ENCODE results near the gene WWC2. TPM values are rescaled to one million over a fixed set of nuclear protein-coding genes. Genes with fewer than 3 reads are reported as not detected.

The WWC2 gene
- total RNA-seq, 1 experiment from 2014 or later: 126 TPM

- Mint-ChIP-seq H3K27me3 (ENCODE audit: low read depth) (no peaks in the 10 kb centered on the region; the same call in 1 of the 2 replicates), H3K27ac (no peak overlapping the region), H3K36me3 (peaks cover 21% of the 10 kb centered on the region), H3K4me1 (peaks cover 32% of the 10 kb centered on the region), H3K9me3 (peaks cover 37% of the 10 kb centered on the region), H3K4me3 (no peak overlapping the region)
- no peak for TF ChIP-seq TEAD4 (CRISPR knock-in tag; IDR thresholded peaks at IDR 0.05)
- TF ChIP-seq PRDM15 (CRISPR knock-in tag; IDR thresholded peaks at IDR 0.05): no peak
- no peak for TF ChIP-seq HMGA2 (CRISPR knock-in tag; IDR thresholded peaks at IDR 0.05)
- TF ChIP-seq ZBTB21 (CRISPR knock-in tag; IDR thresholded peaks at IDR 0.05; ENCODE audit: borderline replicate concordance): no peak
- TF ChIP-seq ZNF219 (CRISPR knock-in tag; IDR thresholded peaks at IDR 0.05; ENCODE audit: borderline replicate concordance): no peak
- TF ChIP-seq ZNF671 (CRISPR knock-in tag; IDR thresholded peaks at IDR 0.05): no peak
- no peak for TF ChIP-seq ERG (CRISPR knock-in tag; IDR thresholded peaks at IDR 0.05)
- TF ChIP-seq ZSCAN18 (CRISPR knock-in tag; IDR thresholded peaks at IDR 0.05): no peak
- no peak for TF ChIP-seq AR (CRISPR knock-in tag; IDR thresholded peaks at IDR 0.05)
- no peak for TF ChIP-seq EMX1 (CRISPR knock-in tag; IDR thresholded peaks at IDR 0.05)
- TF ChIP-seq ZNF232 (CRISPR knock-in tag; IDR thresholded peaks at IDR 0.05): no peak
- no peak for TF ChIP-seq ELF4 (CRISPR knock-in tag; IDR thresholded peaks at IDR 0.05; ENCODE audit: low read depth)
- TF ChIP-seq ATF1 (CRISPR knock-in tag; IDR thresholded peaks at IDR 0.05): no peak
- ChIA-PET CTCF (interaction anchor here (4.1 to 5.3 kb wide), 2 partner anchors 185 to 190 kb away, joined by 48 to 73 read pairs; no protein-coding TSS in a partner anchor), POLR2A (no interaction called here)
- ATAC-seq (no peak), DNase-seq (ENCODE audit: low spot score) (no peak)
These were observed 26.9 kb upstream of the WWC2 start for GRCh38 chr4:183072176-183072575.

- ChIA-PET CTCF (interaction anchor here (0.5 to 5.3 kb wide), 27 partner anchors 10 to 325 kb away, joined by 3 to 73 read pairs (median 4); partner anchors contain the start of gene WWC2), POLR2A (interaction anchor here (1.4 kb wide), 1 partner anchor 188 kb away, joined by 4 read pairs; no protein-coding TSS in a partner anchor)
- peaks cover 32% of the 10 kb centered on the region for H3K9me3 Mint-ChIP-seq
- no peak overlapping the region for H3K4me3 Mint-ChIP-seq
- H3K4me1 Mint-ChIP-seq: peaks cover 32% of the 10 kb centered on the region
- ATAC-seq (no peak), DNase-seq (ENCODE audit: low spot score) (no peak)
- H3K27me3 Mint-ChIP-seq (ENCODE audit: low read depth): no peaks in the 10 kb centered on the region
- H3K27ac Mint-ChIP-seq: no peak overlapping the region
- peaks cover 17% of the 10 kb centered on the region for H3K36me3 Mint-ChIP-seq
- TF ChIP-seq AR (CRISPR knock-in tag; IDR thresholded peaks at IDR 0.05) (no peak), NFE2L1 (CRISPR knock-in tag; IDR thresholded peaks at IDR 0.05) (no peak), MAX (CRISPR knock-in tag; IDR thresholded peaks at IDR 0.05) (no peak), TP53 (CRISPR knock-in tag; IDR thresholded peaks at IDR 0.05) (no peak), ATF6 (CRISPR knock-in tag; IDR thresholded peaks at IDR 0.05) (no peak), ZNF232 (CRISPR knock-in tag; IDR thresholded peaks at IDR 0.05) (no peak), EMX1 (CRISPR knock-in tag; IDR thresholded peaks at IDR 0.05) (no peak), RELA (CRISPR knock-in tag; IDR thresholded peaks at IDR 0.05; ENCODE audit: borderline replicate concordance) (no peak), ZNF423 (CRISPR knock-in tag; IDR thresholded peaks at IDR 0.05) (no peak), ZBTB21 (CRISPR knock-in tag; IDR thresholded peaks at IDR 0.05; ENCODE audit: borderline replicate concordance) (no peak)
These were observed 25.3 kb upstream of the WWC2 start for GRCh38 chr4:183073838-183074145.
